AG04450 (cell line): ENCODE measurements around the gene SPAM1. TPM values are rescaled to one million over a fixed set of nuclear protein-coding genes. Genes with fewer than 3 reads are reported as not detected.

Experiments used
- CTCF ChIA-PET: fragments of 300-600, 350-600 bp; formaldehyde crosslinking; extraction: SDS; loops from one replicate; lab custom pipeline; 2022; ENCODE audit warnings: antibody characterized with exemption, inconsistent platforms; lab: Charles Lee
- POLR2A ChIA-PET: fragments of 350-600 bp; formaldehyde crosslinking; extraction: SDS; loops from one replicate; lab custom pipeline; 2021; ENCODE audit warnings: antibody characterized with exemption, inconsistent platforms; lab: Yijun Ruan, JAX
- DNase-seq: peaks from one replicate; pipeline ENCODE4 v3.0.0-alpha.2; 2011; ENCODE audit warnings: low read depth, low spot score
- H3K27ac ChIP-seq: one replicate; pipeline ENCODE4 v1.5.1; 2012; ENCODE audit warnings: low read depth, low read length, control low read depth
- H3K27me3 ChIP-seq: one replicate; pipeline ENCODE4 v1.6.0; 2012; ENCODE audit warnings: low read length; ENCODE audit not compliant: control insufficient read depth, insufficient read depth
- H3K4me3 ChIP-seq: 2 replicates; pipeline ENCODE4 v1.5.1; 2011; ENCODE audit warnings: mild to moderate bottlenecking, low read depth, low read length, control low read depth
- H3K9me3 ChIP-seq: 2 replicates; pipeline ENCODE4 v1.5.1; 2012; ENCODE audit warnings: low read length; ENCODE audit not compliant: control insufficient read depth, insufficient read depth
- CTCF ChIP-seq: IDR thresholded peaks from 2 replicates; pipeline ENCODE4 v1.5.1; 2011; ENCODE audit warnings: low read depth, low read length, control low read depth, inconsistent platforms
- polyA minus RNA-seq: library from RNA; depleted of rRNA, polyadenylated mRNA; stranded (reverse); fragments of >200 nt; gene quantifications from 2 replicates; pipeline ENCODE4 v1.2.3, GENCODE V29; 2011; rRNA and poly(A)+ RNA removed
- polyA plus RNA-seq: library from polyadenylated mRNA; depleted of rRNA; stranded (reverse); fragments of >200 nt; gene quantifications from 2 replicates; pipeline ENCODE4 v1.2.3, GENCODE V29; 2011; rRNA removed

Gene SPAM1
- polyA plus RNA-seq (not detected in 2 replicates), polyA minus RNA-seq (not detected in 2 replicates)

GRCh38 chr7:123924941-123925340, at the start of gene SPAM1:
Gene SPAM1, plus strand, starts transcription at chr7:123925241. Its CDS starts 28,330 bp downstream, at chr7:123953571.
- Histone ChIP-seq H3K27me3 (no peaks in the 10 kb centered on the region), H3K4me3 (no peak within 1 kb of the TSS), H3K27ac (no peak within 1 kb of the TSS), H3K9me3 (no peaks in the 10 kb centered on the region)
- POLR2A ChIA-PET = no interaction called here
- DNase-seq = no peak
- CTCF ChIA-PET = no interaction called here
- no peak for TF ChIP-seq CTCF

GRCh38 chr7:123876557-123877256, 48.3 kb upstream of the SPAM1 start:
- no peaks in the 10 kb centered on the region for H3K27me3 ChIP-seq
- H3K27ac ChIP-seq = no peak overlapping the region
- DNase-seq = no peak
- POLR2A ChIA-PET = no interaction called here
- H3K9me3 ChIP-seq = no peaks in the 10 kb centered on the region
- TF ChIP-seq CTCF = no peak
- H3K4me3 ChIP-seq = no peak overlapping the region
- CTCF ChIA-PET = interaction anchor here (1.1 to 1.4 kb wide), 2 partner anchors 79 to 241 kb away, joined by 3 to 5 read pairs; no protein-coding TSS in a partner anchor

- TF ChIP-seq CTCF = no peak
- ChIA-PET POLR2A (no interaction called here), CTCF (interaction anchor here (2.1 kb wide), 1 partner anchor 15 kb away, joined by 9 read pairs; no protein-coding TSS in a partner anchor)
- H3K9me3 ChIP-seq = no peaks in the 10 kb centered on the region
- no peaks in the 10 kb centered on the region for H3K27me3 ChIP-seq
- no peak for DNase-seq
- no peak overlapping the region for H3K4me3 ChIP-seq
- no peak overlapping the region for H3K27ac ChIP-seq
These were observed 45.4 kb upstream of the SPAM1 start for GRCh38 chr7:123879628-123880027.

- Histone ChIP-seq H3K27me3 (no peaks in the 10 kb centered on the region), H3K27ac (no peak overlapping the region), H3K4me3 (no peak overlapping the region), H3K9me3 (no peaks in the 10 kb centered on the region)
- ChIA-PET POLR2A (no interaction called here), CTCF (no interaction called here)
- no peak for DNase-seq
- TF ChIP-seq CTCF = no peak
These were observed 43.7 kb upstream of the SPAM1 start for GRCh38 chr7:123881300-123881699.

GRCh38 chr7:123883154-123883553, 41.9 kb upstream of the SPAM1 start:
- no peak for TF ChIP-seq CTCF
- ChIA-PET CTCF (no interaction called here), POLR2A (no interaction called here)
- no peaks in the 10 kb centered on the region for H3K27me3 ChIP-seq
- H3K27ac ChIP-seq = no peak overlapping the region
- no peaks in the 10 kb centered on the region for H3K9me3 ChIP-seq
- no peak overlapping the region for H3K4me3 ChIP-seq
- no peak for DNase-seq
